Epidermal melanocyte (primary cell): ENCODE results near the gene EPHA4.
A peak's percentile ranks its signal among the peaks of the same experiment; 100 is the strongest.
"Not testable (repeated sequence)": the region's sequence is repeated elsewhere in the genome, so short reads cannot be mapped to it uniquely, and the experiment has no call there.

ENCODE experiments used
- DNase-seq: peaks from one replicate; pipeline ENCODE4 v3.0.0; 2011; ENCODE audit warnings: low spot score; ENCODE audit not compliant: insufficient read length

Gene EPHA4

DNA sequence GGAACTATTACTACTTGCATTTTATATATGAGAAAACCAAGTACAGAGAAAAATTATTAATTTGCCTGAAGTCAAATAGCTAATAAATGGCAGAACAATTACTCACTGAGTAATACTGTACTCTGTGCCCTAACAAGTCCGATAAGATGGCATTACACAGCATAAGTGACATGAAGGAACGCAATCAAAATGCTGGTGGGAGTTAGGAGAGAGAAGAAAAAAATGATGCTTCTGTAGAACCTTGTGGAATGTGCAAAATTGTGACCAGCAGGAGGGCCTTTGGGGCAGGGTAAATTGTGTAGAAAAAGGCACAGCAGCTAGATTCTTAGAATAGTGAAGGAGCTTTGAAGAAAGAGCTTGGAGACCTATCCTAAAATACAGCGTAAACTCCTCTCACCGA lies 32.9 kb downstream of the EPHA4 start:
- DNase-seq = no peak

DNA sequence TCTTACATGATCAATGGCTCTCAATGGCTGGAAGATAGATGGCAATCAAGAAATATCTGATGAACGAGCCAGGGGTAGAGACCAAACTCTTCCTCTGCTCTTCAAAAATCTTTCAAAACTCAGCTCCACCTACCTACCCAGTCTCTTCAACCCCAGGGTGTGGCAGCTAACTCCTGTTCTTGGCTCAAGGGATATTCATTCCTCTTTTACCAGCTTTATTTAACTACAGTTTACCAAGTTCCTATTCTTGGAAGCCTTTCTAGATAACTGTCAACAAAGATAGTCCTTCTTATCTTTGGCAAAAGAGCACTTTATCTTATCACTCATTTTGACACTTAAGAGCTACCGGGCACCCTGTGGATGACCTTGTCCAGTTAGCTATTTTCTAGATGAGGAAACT lies 36.3 kb downstream of the EPHA4 start:
- DNase-seq = no peak

DNA sequence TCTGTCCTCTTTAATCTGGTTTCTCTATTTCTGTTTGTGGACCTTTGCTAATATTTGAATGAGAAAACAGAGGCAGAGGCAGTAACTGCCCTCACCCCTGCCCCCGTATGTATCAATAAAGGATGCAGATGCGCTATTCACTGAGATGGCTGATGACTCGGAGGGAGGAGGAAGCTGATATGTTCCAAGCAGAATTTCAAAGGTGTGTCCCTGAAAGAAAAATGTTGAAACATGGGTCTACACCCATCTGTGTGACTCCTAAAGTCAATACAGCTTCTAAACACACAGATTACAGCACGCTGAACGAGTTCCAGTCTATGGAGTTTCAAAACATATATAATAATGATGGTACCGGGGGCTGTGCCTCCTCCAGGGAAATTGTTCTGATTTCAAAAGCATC lies 38.8 kb downstream of the EPHA4 start:
- no peak for DNase-seq

DNA sequence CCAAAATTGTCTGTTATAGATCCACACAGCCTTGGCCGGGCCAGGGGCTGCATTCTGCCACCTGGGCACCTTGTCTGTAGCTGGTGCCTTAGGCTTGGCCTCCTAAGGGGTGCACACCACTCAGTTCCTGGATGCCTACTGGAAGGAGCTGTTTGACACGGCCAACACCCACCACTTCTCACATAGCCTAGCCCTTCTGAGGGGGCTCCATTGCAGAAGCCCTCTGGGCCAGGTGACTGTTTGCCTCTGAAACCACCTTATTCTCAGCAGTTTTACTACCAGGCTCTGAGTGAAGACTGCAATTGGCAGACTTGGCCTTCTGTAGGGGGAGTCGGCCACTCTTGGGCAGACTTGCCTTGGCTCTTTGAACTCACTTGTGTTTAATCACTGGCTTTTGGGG lies 39.5 kb downstream of the EPHA4 start:
- DNase-seq = no peak

DNA sequence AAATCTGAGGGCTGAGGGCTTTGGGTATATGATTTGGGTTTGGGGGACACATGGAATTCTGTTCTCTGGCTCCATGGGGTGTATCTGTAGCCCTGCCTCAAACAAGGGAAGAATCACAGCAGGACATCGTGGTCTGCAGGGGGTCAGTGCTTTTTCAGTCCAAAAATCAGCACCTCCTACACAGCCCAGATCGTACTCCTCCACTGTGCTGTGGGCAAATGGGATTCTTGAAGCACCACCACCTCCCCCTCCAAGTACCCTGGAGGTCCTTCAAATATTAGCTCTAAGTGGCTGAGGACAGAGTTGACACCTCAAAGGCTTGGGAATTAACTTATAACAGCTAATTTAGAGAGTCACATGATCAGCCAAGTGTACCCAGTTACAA lies 41.5 kb downstream of the EPHA4 start:
- no peak for DNase-seq

DNA sequence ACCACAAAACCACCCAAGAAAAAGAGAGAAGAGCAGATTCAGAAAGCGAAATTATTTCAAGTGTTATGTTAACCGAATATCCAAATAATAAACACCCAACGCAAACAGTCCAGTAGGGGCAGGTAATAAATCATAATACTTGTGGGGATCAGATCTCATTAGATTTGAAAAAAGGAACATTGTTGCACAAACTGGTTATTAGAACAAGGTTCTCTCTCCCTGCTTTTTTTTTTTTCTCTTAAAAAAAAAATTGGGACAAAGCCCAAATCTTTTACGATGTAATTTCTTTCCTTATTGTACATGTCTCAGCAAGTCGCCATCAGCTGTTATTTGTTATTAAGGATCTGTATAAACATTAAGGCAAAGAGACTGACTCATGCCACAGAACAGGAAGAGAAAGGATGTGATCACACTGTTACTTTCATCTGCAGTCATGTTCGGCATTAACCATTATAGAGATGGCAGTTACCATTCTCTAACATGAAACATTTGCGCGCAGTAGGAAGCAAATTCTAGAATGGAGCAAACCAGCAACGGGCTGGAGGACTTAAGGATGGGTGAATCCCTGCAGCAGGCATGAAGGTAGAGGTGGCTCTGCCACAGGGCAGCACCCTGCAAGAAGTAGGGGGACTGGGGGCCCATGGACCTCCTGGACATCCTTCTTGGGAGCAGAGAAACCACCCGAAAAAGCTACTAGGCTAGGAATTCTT lies 42.0 kb downstream of the EPHA4 start:
- DNase-seq = peak; percentile 60

DNA sequence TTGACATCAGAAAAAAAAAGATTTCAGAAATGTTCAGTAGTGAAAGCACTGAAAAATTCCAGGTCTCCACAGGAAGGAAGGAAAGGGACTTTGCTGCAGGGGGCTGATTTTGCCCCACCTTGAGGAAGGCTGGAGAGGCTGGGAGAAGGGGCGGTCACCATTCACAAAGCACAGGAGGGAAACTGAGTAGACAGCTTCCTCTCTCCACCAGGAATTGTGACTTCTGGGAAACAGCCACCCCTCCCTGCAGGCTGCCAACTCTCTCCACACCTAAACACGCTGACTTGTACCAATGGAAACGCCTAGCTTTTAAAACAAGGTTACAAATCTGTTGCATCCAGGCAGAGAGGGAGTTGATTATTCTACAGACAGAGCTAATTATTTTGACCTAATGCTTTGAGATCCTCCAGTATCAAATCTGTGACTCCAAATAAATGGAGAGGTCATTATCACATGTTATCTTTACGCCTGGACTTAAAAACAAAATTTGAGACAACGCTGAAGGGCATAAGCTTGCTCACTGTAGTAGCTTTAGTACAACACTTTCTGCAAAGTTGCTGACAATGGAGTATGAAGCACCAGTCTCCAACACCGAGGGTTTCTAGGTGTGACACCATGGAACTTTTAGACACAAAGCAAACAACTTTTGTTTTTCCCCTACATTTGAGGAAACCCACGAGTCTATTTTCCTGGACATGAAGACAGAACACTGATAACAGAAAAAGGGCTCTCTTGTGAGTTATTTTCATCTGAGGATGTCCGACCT lies 42.7 kb downstream of the EPHA4 start:
- DNase-seq = no peak

DNA sequence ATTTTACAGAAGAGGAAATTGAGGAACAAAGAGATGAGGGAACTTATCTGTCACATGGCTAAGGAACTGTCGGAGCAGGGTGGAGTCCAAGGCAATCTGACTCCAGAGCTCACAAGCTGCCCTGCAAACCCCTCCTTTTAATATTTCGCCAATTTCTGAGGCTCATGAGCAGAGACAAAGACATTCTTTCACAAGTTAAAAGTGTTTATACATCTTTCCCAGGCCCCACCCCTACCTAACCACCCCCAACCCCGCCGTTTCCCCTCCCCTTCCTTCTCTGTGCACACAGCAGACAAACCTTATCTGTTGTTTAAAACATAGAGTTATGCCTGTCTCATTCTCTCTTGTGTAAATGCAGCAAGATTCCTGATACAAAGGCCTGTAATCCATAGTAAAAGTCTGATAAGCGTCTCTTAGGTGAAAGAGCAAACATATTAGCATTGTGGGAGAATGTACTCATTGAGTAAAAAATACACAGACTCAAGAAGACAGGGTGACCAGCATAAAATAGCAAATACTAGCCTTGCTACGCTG lies 44.3 kb downstream of the EPHA4 start:
- DNase-seq = no peak

DNA sequence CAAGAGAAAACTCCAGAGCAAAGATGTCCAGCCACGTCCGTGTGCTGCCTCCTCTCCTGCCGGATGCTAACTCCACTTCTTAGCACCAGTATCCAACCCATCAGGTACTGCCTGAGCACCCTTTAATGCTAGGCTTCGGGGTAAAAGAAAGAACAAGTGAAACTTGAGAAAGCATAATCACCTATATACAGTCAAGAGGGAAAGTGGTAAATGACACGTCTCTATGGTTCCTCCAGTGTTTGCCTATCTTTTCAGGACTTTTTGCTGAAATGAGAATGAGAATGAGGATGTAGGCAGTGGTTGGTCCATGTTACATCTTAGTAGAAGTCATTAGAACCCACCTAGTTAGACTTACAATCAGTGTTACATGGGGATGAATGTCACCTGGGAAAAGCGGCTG lies 47.9 kb downstream of the EPHA4 start:
- DNase-seq = no peak

DNA sequence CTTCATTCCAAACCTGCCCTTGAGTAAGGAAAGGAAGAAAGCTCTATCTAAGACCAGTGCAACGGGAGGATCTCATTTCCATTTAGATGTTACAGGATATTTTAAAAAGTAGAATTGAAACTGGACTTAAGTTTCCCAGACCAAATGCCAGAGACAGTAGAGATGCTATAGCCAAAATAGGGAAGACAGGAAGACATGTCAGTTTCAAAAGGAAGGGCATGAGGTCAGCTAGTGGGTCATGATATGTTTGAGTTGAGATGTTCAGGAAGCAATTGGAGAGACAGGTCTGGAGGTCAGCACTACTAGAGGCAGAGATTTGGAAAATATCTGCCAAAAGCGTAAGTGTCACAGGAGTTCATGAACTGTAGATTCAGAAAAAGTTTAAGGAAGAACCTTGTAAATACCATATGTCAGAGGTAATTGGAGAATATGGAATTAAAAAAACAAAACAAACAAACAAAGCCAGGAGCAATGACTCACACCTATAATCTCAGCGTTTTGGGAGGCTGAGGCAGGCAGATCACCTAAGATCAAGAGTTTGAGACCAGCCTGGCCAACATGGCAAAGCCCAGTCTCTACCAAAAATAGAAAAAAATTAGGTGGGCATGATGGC lies 50.8 kb downstream of the EPHA4 start:
- no peak for DNase-seq

DNA sequence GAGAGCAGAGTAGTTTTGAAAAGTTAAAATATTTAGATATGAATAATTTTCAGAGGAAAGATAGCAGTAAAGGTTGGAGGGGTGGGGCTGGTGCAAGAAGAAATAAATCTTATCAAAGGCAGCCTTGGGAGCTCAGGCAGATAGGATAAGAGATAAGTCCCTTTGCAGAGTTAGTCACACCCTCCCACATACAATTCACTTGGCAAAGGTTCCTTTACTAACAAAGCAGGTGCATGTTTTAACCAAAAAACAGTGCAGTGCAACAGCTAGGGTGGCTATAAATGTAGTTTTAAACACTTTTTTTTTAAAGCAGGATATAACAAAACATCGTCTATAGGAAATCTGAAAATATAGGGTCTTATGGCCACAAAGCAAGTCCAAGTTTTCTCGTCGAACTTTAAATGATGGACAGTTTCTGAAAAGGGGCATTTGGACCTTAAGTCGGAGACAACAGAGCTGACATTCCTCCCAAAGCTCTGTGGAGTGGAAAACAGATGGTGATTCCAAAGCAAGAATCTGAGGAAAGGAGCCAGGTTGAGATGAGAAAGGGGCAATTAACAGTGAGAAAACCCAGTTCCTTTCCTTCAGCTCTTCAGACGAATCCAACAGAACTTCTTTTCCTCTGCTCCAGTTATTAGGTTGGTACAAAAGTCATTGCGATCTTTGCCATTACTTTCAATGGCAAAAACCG lies 53.0 kb downstream of the EPHA4 start:
- DNase-seq = no peak

DNA sequence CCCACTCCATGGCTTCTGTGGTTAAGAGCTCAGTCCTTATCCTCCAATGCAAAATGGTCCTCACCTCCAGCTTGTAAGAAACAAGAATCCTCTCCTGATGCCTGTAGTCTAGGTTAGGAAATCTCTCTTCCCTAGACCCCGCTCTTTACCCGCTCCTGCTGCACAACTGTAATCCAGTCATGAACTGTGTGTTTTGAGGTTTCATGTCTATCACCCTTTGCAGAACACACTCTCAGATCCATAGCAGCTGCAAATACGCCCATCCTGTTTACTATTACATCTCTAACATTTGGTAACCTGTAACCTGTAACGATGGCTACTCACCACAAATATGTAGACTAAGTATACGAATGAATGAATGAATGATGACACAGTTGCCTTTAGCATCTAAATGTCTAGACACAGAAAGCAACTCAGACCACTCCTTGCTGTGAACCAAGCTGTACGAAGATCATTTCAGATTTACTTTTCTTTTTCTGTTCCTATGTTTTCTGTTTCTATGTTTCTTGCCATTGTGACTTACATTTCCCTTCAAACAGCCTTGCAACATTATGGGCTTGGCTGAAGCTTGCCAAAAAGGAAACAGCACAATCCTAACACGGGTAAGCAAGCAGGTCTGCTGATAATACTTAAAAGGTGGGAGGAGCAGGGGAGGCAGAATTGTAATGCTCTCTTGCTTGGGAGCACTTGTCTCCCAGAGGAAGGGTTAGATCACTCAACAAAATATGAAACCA lies 53.7 kb downstream of the EPHA4 start:
- DNase-seq = no peak

DNA sequence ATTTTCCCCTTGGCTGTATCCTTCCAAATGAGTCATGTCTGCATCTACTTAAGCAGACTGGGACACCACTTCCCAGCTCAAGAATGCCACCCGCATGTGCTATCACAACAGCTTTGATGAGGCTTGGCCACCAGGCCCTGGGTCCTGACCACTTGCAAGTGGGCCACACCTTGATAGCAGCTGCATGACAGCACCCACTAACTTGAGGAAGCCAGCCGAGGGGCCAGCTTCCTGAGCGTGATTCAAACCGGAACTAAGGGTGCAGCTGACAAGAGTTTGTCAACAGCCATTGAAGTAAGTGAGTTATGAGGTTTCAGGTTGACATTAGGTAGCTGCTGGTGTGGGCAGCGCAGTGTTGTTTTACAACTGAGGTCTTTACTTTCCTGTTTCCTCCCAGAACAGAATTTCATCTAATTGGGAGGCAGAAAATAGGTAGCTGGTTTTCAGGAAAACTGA lies 54.4 kb downstream of the EPHA4 start:
- DNase-seq = no peak

DNA sequence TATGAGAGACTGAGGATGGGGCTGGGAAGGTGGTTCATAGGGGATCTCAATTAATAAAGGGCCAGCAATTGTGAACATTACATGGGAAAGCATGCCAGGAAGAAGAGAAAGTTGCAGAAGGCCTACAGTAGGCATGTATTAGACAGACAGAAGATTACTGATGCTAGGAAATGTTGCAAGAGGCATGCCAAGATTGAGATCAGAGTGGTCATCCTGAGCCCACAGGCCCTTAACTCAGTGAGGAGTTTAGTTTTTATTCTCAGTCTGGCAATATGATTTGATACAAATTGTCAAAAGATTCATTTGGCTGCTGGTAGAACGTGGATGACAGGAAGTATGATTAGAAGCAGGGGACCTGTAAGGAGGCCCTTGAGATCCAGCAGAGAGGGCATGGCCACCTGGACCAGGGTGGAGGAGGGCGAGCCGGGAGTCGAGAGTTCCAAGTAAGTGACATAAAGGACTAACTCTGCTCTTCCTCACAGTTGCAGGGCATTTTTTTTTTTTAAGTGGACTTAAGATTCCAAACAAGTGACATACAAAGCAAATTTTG lies 54.9 kb downstream of the EPHA4 start:
- DNase-seq = no peak

DNA sequence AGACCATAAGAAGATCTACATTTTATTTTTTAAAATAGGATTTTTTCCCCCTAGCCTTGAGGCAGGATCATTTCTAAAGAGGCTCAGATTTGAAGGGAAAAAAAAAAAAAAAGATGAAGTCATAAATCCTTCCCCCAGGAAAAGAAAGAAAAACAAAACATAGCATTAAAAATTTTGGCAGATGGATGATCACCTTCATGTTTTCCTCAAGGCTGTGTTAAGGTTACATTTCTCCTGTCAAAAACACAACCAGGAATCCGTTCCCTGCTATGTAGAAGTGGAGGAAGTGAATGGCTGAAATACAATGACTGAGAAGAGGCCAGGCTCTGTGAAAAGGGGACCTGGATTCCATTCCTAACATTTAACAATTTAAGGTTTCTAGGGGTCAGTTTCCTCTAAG lies 56.2 kb downstream of the EPHA4 start:
- DNase-seq = no peak

DNA sequence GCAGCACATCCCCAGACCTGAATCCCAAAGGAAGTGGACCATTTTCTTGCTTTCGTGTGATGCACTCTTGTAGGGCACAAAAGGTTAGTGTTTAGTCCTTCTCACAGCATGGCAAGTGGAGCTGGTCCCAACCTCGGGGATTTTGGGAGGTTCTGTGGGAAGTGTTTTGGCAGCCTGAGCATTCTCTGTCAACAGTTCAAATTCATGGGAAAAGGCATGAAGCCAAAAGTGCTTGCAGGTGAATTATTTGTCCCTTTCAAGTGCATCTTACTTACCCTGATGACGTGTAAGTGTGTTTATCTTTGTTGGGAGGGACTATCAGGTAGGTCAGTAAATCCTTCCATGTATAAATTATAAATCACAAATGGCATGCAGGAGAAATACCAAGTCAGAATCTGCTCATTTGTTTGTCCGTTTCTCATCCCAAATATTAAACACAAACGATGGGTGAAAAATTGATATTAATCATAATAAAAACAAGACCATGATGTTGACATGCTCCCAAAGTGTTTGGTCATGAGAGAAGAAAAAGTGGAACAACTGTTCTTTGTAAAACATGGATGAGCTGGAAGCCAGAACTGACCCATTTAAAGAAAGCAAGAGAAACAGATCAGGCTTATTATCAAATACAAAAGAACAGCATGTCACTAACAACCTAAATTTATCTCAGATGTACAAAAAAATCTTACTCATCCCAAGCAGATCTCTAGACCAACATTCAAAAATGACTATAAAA lies 57.6 kb downstream of the EPHA4 start:
- DNase-seq = no peak

DNA sequence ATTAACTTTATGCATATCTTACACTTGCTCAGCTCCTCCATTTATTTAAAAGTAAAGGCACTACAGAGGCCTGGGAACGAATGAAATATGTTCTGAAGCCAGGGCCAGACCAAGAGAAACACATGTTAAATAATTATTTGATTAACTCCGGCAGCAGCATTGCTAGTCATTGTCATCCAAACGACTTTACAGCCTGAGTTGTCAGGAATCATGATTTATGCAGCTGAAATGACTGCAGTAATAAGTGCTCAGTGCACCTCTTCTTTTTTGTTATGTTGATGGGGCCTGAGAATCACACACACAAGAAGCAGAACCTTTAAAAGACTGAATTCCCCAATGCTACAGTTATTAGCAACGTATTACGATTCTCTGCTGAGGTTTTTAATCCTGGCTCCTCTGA lies 58.9 kb downstream of the EPHA4 start:
- DNase-seq = no peak

DNA sequence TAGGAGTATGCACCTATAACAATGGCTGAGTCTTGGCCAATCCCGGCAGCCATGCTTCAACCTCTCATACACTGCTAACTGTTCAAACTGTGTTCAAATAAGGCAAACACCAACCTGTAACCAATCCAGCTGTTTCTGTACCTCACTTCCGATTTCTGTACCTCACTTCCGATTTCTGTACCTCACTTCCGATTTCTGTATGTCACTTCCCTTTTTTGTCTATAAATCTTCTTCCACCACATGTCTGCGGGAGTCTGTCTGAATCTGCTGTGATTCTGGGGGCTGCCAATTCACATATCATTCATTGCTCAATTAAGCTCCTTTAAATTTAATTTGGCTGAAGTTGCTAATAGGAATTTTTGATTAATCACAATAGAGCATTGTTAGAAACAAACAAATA lies 60.8 kb downstream of the EPHA4 start:
- DNase-seq = not testable (repeated sequence)

DNA sequence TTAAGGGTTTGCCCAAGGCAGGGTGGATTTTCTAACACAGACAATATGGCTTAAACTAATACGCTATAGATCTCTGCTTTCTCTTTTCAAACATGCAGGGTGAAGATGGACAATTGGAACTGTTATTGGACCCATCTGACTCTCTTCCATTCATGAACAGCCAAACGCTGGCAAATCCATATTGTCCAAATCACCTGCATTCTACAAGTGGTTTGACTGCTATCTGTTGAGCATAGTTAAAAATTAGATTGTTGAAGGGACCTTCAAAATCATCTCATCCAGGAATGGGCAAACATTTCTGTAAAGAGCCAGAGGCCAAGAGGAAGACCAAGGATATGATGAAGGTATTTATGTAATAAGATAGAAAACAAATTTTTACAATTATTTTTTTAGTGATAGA lies 65.6 kb downstream of the EPHA4 start:
- DNase-seq = no peak

DNA sequence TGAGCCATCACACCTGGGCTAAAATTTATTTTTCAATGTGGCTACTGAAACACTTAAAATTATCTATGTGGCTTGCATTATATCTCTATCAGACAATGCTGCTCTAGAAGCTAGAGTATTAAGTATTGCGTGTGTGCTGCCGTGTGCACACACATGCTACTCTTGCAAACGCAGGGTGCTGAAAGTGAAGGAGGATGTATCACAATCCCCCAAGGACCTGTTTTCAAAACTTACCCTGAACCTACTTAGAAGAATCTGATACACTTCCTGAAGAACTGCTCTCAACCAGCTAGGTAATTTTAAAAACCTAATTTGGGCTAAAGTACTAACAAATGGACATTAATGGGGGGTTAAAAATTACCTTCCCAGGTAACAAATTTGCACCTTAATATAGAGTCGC lies 66.5 kb downstream of the EPHA4 start:
- no peak for DNase-seq
